OCI-M2 (cell line): Measurements from ENCODE around the gene OR51B6.
"Not testable (repeated sequence)": the region's sequence is repeated elsewhere in the genome, so short reads cannot be mapped to it uniquely, and the experiment has no call there.

Experiments
- DNase-seq: peaks from one replicate; lab custom pipeline; 2025; ENCODE audit not compliant: unreplicated experiment; lab: John Stamatoyannopoulos, UW

Gene OR51B6

GRCh38 chr11:5363679-5364078 is 12.4 kb downstream of the OR51B6 start:
- no peak for DNase-seq

- DNase-seq = no peak
Measured at GRCh38 chr11:5364214-5364613, 12.9 kb downstream of the OR51B6 start.

GRCh38 chr11:5366365-5366764 is 15.1 kb downstream of the OR51B6 start:
- DNase-seq = not testable (repeated sequence)

- no peak for DNase-seq
Measured at GRCh38 chr11:5366856-5367255, 15.5 kb downstream of the OR51B6 start.

- DNase-seq = no peak
Measured at GRCh38 chr11:5367448-5368074, 16.3 kb downstream of the OR51B6 start.

GRCh38 chr11:5368502-5369043 is 17.3 kb downstream of the OR51B6 start:
- no peak for DNase-seq

- DNase-seq = no peak
Measured at GRCh38 chr11:5369789-5370188, 18.5 kb downstream of the OR51B6 start.

- DNase-seq = peak; percentile 51
Measured at GRCh38 chr11:5380740-5381342, 29.5 kb downstream of the OR51B6 start.

GRCh38 chr11:5383576-5383975 is 32.3 kb downstream of the OR51B6 start, which contains the start of gene OR51M1:
OR51M1 (plus strand) TSS chr11:5383812; CDS start chr11:5389399, 5,587 bp downstream.
- DNase-seq = no peak

- no peak for DNase-seq
Measured at GRCh38 chr11:5384335-5384734, 33.0 kb downstream of the OR51B6 start.

- DNase-seq = no peak
Measured at GRCh38 chr11:5390210-5390609, 38.9 kb downstream of the OR51B6 start.

GRCh38 chr11:5394091-5394490 is 42.8 kb downstream of the OR51B6 start:
- DNase-seq = no peak

GRCh38 chr11:5398936-5399335 is 47.6 kb downstream of the OR51B6 start:
- DNase-seq = no peak
